ENCODE results near the gene RRP7A. TPM values are rescaled to one million over a fixed set of nuclear protein-coding genes. Genes with fewer than 3 reads are reported as not detected.

The RRP7A gene
- total and polyA plus RNA-seq, 2 of the 13 experiments (the other 11 are each of a cell fraction or from before 2014, with no cell fraction given): 15.3 to 41.6 TPM

GRCh38 chr22:42547562-42547961 lies 28.0 kb upstream of the RRP7A start:
- H2AFZ ChIP-seq (ENCODE audit: low read length): no peak overlapping the region
- DNase-seq (ENCODE audit: low spot score): no peak
- peaks cover 54% of the 10 kb centered on the region for H3K4me1 ChIP-seq (ENCODE audit: insufficient read depth, low read length)
- WGBS (ENCODE audit: low lambda C conversion rate): 71% methylated on average over 9 of the region's 9 CpGs
- FAIRE-seq: no peak
- H3K79me2 ChIP-seq (ENCODE audit: insufficient read depth, low read length): no peaks in the 10 kb centered on the region
- CTCF ChIA-PET (ENCODE audit: low intra/inter-chr PET ratio, low total read pairs): no interaction called here
- H3K9ac ChIP-seq (ENCODE audit: insufficient read depth, low read depth, low read length): no peak overlapping the region
- intact Hi-C loops (cut with micrococcal nuclease; ENCODE audit: unreplicated experiment) (no loop called here), in situ Hi-C loops (cut with HindIII; ENCODE audit: extremely low pct_ligation_motif_present, low pct_unique_long_range_greater_than_20kb) (no loop called here)
- no peaks in the 10 kb centered on the region for H3K36me3 ChIP-seq (replicated peaks in 1 of 2; ENCODE audit: control insufficient read depth in 1 of 2, insufficient read depth in 2 of 2, low read length in 2 of 2)
- no peak overlapping the region for H3K4me2 ChIP-seq (ENCODE audit: low read depth, low read length)
- H3K27ac ChIP-seq (ENCODE audit: extremely low read length, insufficient read depth, low read length): no peak overlapping the region
- TF ChIP-seq ZBTB4 (CRISPR knock-in tag; IDR thresholded peaks at IDR 0.05; ENCODE audit: borderline replicate concordance): no peak
- TF ChIP-seq ARID3A (IDR thresholded peaks at IDR 0.05; ENCODE audit: low read depth, low read length): no peak
- no peak for TF ChIP-seq POGZ (CRISPR knock-in tag; IDR thresholded peaks at IDR 0.05)
- no peak for TF ChIP-seq TAF15 (IDR thresholded peaks at IDR 0.05; ENCODE audit: low read depth, low read length, poor library complexity, severe bottlenecking)
- TF ChIP-seq FOXC1 (CRISPR knock-in tag; IDR thresholded peaks at IDR 0.05; ENCODE audit: borderline replicate concordance): no peak
- no peak for TF ChIP-seq ZNF234 (CRISPR knock-in tag; conservative IDR thresholded peaks at IDR 0.05)
- TF ChIP-seq POLR2A (IDR thresholded peaks at IDR 0.05; ENCODE audit: insufficient read depth in 1 of 2, low read depth in 2 of 2, low read length in 2 of 2): no peak
- no peak for TF ChIP-seq ZNF34 (CRISPR knock-in tag; IDR thresholded peaks at IDR 0.05; ENCODE audit: borderline replicate concordance)
- TF ChIP-seq U2AF1 (optimal IDR thresholded peaks at IDR 0.05; ENCODE audit: low read depth, low read length): no peak
- TF ChIP-seq HES4 (CRISPR knock-in tag; IDR thresholded peaks at IDR 0.05; ENCODE audit: borderline replicate concordance): no peak
- TF ChIP-seq RXRA (CRISPR knock-in tag; IDR thresholded peaks at IDR 0.05): no peak
- TF ChIP-seq GMEB2 (CRISPR knock-in tag; IDR thresholded peaks at IDR 0.05; ENCODE audit: low read depth): no peak
- no peak for TF ChIP-seq RFX5 (IDR thresholded peaks at IDR 0.05; ENCODE audit: low read depth, low read length)
- TF ChIP-seq GRHL1 (CRISPR knock-in tag; conservative IDR thresholded peaks at IDR 0.05): no peak
- no peak for TF ChIP-seq ZNF414 (CRISPR knock-in tag; IDR thresholded peaks at IDR 0.05)
- POLR2A ChIA-PET: no interaction called here
- peaks cover 15% of the 10 kb centered on the region for H3K9me3 ChIP-seq (ENCODE audit: low read length)
- H4K20me1 ChIP-seq (ENCODE audit: insufficient read depth, low read length): no peaks in the 10 kb centered on the region
- no peak for ATAC-seq
- BruUV-seq (replicated peaks): no TSS peak
- H3K27me3 ChIP-seq (ENCODE audit: control insufficient read depth in 1 of 2, insufficient read depth in 2 of 2, low read length in 2 of 2): no peaks in the 10 kb centered on the region
- H3K4me3 ChIP-seq (replicated peaks in 1 of 3; ENCODE audit: insufficient read depth in 1 of 3, low read depth in 2 of 3, low read length in 3 of 3): no peak overlapping the region
